A673 (cell line): ENCODE results near the gene B3GALNT2.

Source experiments
- EZH2 ChIP-seq: fragments of 200-600 bp; sonication (generic); IDR thresholded peaks from 2 replicates; pipeline ENCODE4 v1.6.1; 2017; ENCODE audit warnings: borderline replicate concordance, low read depth, mild to moderate bottlenecking, mixed read lengths, antibody characterized with exemption, low read length; ENCODE audit not compliant: poor library complexity, severe bottlenecking
- TF ChIP-seq, protein P1 (sequence below): fragments of 300-800, 200-600 bp; sonication (generic); conservative IDR thresholded peaks from 2 replicates; pipeline ENCODE4 v1.5.1; 2017; ENCODE audit warnings: low read depth, mild to moderate bottlenecking, antibody characterized with exemption, low read length, moderate library complexity, mixed read lengths

DNA sequence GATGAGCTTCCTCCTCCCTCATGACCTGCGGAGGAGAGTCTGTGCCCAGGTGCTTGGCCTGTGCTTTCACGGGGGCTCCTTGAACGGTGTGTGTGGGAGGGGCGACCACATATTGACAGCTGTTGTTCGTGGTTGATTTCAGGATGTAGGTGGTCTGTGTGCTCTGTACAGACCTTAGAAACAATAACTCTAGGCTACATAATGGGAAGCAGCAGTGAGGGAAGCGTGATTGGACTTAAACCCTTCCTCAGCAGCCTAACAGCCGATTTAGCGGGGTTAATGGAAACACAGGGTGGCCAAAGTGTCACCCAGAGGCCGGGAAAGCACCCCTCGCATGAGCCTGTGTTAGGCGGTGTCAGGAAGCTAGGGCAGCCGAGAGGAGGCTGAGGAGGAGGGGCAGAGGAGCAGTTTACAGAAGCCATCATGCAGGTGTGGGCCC lies 81.0 kb downstream of the B3GALNT2 start:
- TF ChIP-seq, protein P1, sequence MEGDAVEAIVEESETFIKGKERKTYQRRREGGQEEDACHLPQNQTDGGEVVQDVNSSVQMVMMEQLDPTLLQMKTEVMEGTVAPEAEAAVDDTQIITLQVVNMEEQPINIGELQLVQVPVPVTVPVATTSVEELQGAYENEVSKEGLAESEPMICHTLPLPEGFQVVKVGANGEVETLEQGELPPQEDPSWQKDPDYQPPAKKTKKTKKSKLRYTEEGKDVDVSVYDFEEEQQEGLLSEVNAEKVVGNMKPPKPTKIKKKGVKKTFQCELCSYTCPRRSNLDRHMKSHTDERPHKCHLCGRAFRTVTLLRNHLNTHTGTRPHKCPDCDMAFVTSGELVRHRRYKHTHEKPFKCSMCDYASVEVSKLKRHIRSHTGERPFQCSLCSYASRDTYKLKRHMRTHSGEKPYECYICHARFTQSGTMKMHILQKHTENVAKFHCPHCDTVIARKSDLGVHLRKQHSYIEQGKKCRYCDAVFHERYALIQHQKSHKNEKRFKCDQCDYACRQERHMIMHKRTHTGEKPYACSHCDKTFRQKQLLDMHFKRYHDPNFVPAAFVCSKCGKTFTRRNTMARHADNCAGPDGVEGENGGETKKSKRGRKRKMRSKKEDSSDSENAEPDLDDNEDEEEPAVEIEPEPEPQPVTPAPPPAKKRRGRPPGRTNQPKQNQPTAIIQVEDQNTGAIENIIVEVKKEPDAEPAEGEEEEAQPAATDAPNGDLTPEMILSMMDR, result no peak
- no peak for TF ChIP-seq EZH2
